ENCODE data around the gene MALRD1.

- no peak for TF ChIP-seq CTCF (IDR thresholded peaks at IDR 0.05)
- TF ChIP-seq POLR2AphosphoS5 (IDR thresholded peaks at IDR 0.05) = no peak
- TF ChIP-seq POLR2A (IDR thresholded peaks at IDR 0.05; ENCODE audit: low read depth) = no peak
- no peak for TF ChIP-seq EP300 (IDR thresholded peaks at IDR 0.05)
Observed at GRCh38 chr10:19730907-19731217, 682.3 kb downstream of the MALRD1 start.
